ENCODE data around the gene PLXDC2. TPM values are rescaled to one million over a fixed set of nuclear protein-coding genes. Genes with fewer than 3 reads are reported as not detected.

Gene PLXDC2
- total and polyA plus RNA-seq, 2 experiments from 2014 or later: 13.5 to 19.4 TPM

DNA sequence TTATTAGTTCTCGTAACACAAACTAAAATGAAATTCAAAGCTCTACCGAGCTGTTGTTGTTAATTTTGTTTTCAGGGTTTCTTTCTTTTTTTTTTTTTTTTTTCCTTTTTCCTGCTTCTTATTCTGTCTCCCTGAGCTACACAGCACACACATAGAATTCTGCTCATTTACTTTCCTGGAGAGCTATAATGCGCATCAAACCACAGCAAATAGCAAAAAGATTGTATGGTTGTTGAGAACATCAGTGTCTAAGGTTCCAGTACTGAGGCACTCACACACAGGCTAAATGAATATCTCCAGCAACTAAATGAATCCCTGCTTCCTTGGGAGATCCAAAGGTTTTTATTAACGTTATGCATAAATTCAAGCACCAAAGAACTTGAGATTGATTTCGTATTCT, 418.3 kb downstream of the PLXDC2 start:
- TF ChIP-seq STAT1 (IDR thresholded peaks at IDR 0.05; ENCODE audit: unreplicated experiment): no peak
- no peak for TF ChIP-seq ZNF114 (CRISPR knock-in tag; IDR thresholded peaks at IDR 0.05)
- no peak for TF ChIP-seq EZH2phosphoT487 (IDR thresholded peaks at IDR 0.05; ENCODE audit: unreplicated experiment)
- no peak for TF ChIP-seq EZH2 (IDR thresholded peaks at IDR 0.05; ENCODE audit: low read depth, unreplicated experiment)
- TF ChIP-seq, protein P1, sequence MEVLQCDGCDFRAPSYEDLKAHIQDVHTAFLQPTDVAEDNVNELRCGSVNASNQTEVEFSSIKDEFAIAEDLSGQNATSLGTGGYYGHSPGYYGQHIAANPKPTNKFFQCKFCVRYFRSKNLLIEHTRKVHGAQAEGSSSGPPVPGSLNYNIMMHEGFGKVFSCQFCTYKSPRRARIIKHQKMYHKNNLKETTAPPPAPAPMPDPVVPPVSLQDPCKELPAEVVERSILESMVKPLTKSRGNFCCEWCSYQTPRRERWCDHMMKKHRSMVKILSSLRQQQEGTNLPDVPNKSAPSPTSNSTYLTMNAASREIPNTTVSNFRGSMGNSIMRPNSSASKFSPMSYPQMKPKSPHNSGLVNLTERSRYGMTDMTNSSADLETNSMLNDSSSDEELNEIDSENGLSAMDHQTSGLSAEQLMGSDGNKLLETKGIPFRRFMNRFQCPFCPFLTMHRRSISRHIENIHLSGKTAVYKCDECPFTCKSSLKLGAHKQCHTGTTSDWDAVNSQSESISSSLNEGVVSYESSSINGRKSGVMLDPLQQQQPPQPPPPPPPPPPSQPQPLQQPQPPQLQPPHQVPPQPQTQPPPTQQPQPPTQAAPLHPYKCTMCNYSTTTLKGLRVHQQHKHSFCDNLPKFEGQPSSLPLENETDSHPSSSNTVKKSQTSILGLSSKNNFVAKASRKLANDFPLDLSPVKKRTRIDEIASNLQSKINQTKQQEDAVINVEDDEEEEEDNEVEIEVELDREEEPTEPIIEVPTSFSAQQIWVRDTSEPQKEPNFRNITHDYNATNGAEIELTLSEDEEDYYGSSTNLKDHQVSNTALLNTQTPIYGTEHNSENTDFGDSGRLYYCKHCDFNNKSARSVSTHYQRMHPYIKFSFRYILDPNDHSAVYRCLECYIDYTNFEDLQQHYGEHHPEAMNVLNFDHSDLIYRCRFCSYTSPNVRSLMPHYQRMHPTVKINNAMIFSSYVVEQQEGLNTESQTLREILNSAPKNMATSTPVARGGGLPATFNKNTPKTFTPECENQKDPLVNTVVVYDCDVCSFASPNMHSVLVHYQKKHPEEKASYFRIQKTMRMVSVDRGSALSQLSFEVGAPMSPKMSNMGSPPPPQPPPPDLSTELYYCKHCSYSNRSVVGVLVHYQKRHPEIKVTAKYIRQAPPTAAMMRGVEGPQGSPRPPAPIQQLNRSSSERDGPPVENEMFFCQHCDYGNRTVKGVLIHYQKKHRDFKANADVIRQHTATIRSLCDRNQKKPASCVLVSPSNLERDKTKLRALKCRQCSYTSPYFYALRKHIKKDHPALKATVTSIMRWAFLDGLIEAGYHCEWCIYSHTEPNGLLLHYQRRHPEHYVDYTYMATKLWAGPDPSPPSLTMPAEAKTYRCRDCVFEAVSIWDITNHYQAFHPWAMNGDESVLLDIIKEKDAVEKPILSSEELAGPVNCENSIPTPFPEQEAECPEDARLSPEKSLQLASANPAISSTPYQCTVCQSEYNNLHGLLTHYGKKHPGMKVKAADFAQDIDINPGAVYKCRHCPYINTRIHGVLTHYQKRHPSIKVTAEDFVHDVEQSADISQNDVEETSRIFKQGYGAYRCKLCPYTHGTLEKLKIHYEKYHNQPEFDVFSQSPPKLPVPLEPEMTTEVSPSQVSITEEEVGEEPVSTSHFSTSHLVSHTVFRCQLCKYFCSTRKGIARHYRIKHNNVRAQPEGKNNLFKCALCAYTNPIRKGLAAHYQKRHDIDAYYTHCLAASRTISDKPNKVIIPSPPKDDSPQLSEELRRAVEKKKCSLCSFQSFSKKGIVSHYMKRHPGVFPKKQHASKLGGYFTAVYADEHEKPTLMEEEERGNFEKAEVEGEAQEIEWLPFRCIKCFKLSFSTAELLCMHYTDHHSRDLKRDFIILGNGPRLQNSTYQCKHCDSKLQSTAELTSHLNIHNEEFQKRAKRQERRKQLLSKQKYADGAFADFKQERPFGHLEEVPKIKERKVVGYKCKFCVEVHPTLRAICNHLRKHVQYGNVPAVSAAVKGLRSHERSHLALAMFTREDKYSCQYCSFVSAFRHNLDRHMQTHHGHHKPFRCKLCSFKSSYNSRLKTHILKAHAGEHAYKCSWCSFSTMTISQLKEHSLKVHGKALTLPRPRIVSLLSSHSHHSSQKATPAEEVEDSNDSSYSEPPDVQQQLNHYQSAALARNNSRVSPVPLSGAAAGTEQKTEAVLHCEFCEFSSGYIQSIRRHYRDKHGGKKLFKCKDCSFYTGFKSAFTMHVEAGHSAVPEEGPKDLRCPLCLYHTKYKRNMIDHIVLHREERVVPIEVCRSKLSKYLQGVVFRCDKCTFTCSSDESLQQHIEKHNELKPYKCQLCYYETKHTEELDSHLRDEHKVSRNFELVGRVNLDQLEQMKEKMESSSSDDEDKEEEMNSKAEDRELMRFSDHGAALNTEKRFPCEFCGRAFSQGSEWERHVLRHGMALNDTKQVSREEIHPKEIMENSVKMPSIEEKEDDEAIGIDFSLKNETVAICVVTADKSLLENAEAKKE (CRISPR knock-in tag; IDR thresholded peaks at IDR 0.05): no peak
- DNase-seq (ENCODE audit: low spot score) (no peak), ATAC-seq (no peak)
- Histone ChIP-seq H3F3A (replicated peaks; ENCODE audit: low read depth) (no peaks in the 10 kb centered on the region), H3K27ac (ENCODE audit: low read depth) (no peak overlapping the region), H3K4me1 (ENCODE audit: insufficient read depth) (no peaks in the 10 kb centered on the region), H4K20me1 (replicated peaks; ENCODE audit: insufficient read depth) (no peaks in the 10 kb centered on the region), H2AFZ (no peak overlapping the region), H3K4me3 (no peak overlapping the region), H3K36me3 (ENCODE audit: insufficient read depth) (no peaks in the 10 kb centered on the region), H3K79me2 (replicated peaks; ENCODE audit: insufficient read depth) (no peaks in the 10 kb centered on the region), H3K9me2 (ENCODE audit: insufficient read depth) (no peaks in the 10 kb centered on the region), H3K27me3 (ENCODE audit: insufficient read depth) (no peaks in the 10 kb centered on the region), H3K4me2 (no peak overlapping the region)
- H3K27me3 Mint-ChIP-seq (ENCODE audit: insufficient read depth, low read depth, poor library complexity): no peaks in the 10 kb centered on the region
- no peak overlapping the region for H3K27ac Mint-ChIP-seq
- peaks cover 8% of the 10 kb centered on the region; the same call in 1 of the 3 replicates for H3K36me3 Mint-ChIP-seq (ENCODE audit: low read depth)
- no peaks in the 10 kb centered on the region; the same call in 2 of the 3 replicates for H3K9me3 Mint-ChIP-seq
- peaks cover 12% of the 10 kb centered on the region; the same call in 2 of the 3 replicates for H3K4me1 Mint-ChIP-seq
- no peak overlapping the region for H3K4me3 Mint-ChIP-seq

DNA sequence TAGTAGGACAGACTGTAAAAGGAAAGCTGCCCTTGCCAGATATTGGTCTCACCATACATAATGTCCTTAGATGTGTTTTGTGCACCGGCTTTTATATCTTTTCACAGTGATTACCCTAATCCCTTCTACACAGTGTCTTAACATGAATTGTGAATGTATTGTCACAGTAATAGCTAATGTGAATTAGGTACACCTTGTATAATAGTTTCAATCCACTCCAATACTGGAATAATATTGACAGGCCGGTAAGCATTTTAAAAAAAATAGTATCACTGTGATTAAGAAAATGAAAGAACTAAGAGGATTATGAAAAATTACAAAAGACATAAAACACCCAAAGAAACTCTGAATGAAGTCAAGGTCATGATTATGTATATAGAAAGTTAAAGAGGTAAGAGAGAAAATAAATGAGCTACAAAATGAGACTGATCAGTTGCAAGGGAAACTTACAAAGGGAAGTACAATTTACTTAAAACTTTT, 420.9 kb downstream of the PLXDC2 start:
- Histone ChIP-seq H3K36me3 (ENCODE audit: insufficient read depth) (no peaks in the 10 kb centered on the region; the same call in 1 of the 2 replicates), H3K27ac (ENCODE audit: low read depth) (no peak overlapping the region), H3K4me1 (ENCODE audit: insufficient read depth) (no peaks in the 10 kb centered on the region), H3K4me3 (no peak overlapping the region), H3F3A (replicated peaks; ENCODE audit: low read depth) (no peaks in the 10 kb centered on the region), H4K20me1 (replicated peaks; ENCODE audit: insufficient read depth) (no peaks in the 10 kb centered on the region), H3K79me2 (replicated peaks; ENCODE audit: insufficient read depth) (no peaks in the 10 kb centered on the region), H2AFZ (no peak overlapping the region), H3K27me3 (ENCODE audit: insufficient read depth) (no peaks in the 10 kb centered on the region), H3K4me2 (no peak overlapping the region), H3K9me2 (ENCODE audit: insufficient read depth) (no peaks in the 10 kb centered on the region)
- ATAC-seq (no peak), DNase-seq (ENCODE audit: low spot score) (no peak)
- TF ChIP-seq, protein P2, sequence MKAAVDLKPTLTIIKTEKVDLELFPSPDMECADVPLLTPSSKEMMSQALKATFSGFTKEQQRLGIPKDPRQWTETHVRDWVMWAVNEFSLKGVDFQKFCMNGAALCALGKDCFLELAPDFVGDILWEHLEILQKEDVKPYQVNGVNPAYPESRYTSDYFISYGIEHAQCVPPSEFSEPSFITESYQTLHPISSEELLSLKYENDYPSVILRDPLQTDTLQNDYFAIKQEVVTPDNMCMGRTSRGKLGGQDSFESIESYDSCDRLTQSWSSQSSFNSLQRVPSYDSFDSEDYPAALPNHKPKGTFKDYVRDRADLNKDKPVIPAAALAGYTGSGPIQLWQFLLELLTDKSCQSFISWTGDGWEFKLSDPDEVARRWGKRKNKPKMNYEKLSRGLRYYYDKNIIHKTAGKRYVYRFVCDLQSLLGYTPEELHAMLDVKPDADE (IDR thresholded peaks at IDR 0.05): no peak
- TF ChIP-seq ZNF331 (CRISPR knock-in tag; IDR thresholded peaks at IDR 0.05; ENCODE audit: low read depth) (no peak), CREB1 (CRISPR knock-in tag; IDR thresholded peaks at IDR 0.05; ENCODE audit: low read depth) (no peak), EZH2phosphoT487 (IDR thresholded peaks at IDR 0.05; ENCODE audit: unreplicated experiment) (no peak), ZNF114 (CRISPR knock-in tag; IDR thresholded peaks at IDR 0.05) (no peak), EZH2 (IDR thresholded peaks at IDR 0.05; ENCODE audit: low read depth, unreplicated experiment) (no peak), POLR2AphosphoS5 (IDR thresholded peaks at IDR 0.05; ENCODE audit: low read depth) (no peak), NANOG (IDR thresholded peaks at IDR 0.05; ENCODE audit: borderline replicate concordance) (no peak)
- Mint-ChIP-seq H3K4me3 (no peak overlapping the region), H3K27me3 (ENCODE audit: insufficient read depth, low read depth, poor library complexity) (peaks cover 3% of the 10 kb centered on the region), H3K9me3 (no peaks in the 10 kb centered on the region), H3K4me1 (peaks cover 12% of the 10 kb centered on the region; the same call in 2 of the 3 replicates), H3K36me3 (ENCODE audit: low read depth) (peaks cover 7% of the 10 kb centered on the region; the same call in 2 of the 3 replicates), H3K27ac (no peak overlapping the region)
